Glomerular endothelial cell (primary cell): ENCODE results near the gene RAD51B. TPM values are rescaled to one million over a fixed set of nuclear protein-coding genes. Genes with fewer than 3 reads are reported as not detected.

Experiments
- DNase-seq: peaks from one replicate; pipeline ENCODE4 v3.0.0-alpha.2; 2011; ENCODE audit warnings: low read depth, low spot score; ENCODE audit errors: extremely low read depth
- total RNA-seq: library from RNA; depleted of rRNA; stranded (reverse); fragments of >200 nt; gene quantifications from 2 replicates; pipeline ENCODE4 v1.2.3, GENCODE V29; 2015

The RAD51B gene
- total RNA-seq, 1 donor from 2014 or later, result 9.7 TPM

DNA sequence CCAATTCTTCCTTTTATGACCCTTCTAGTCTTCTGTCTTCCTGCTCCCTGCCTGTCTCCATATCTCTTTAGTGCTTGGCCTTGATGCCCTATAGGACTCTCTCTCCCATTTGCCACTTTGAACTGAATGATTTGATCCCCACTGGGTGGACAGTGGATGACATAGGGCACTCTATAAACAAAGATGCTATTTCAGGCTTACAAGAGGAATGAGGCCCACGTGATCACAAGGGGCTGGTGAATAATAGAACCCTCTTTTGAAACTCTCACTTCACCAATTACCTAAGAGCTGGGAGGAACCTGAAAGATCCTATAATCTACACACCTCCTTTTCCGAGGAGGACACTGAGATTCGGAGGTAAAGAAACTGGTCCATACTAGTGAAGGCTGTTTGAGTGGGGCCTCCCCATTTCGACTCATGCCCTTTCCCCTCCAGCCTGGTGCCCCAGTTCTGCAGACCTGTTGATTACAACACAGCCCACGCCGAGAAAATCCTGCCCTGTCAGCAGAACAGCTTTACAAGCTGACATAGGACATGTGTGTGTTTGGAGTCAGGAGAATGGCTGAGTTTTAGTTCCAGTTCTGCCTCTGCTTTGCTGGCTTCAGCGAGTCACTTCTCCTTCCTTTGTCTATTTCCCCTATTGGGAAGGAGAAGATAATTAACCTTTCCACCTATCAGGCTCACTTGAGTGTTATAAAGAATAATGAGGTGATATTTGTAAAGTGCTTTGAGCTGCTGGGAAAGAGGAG lies 573.0 kb downstream of the RAD51B start:
- DNase-seq, result no peak

DNA sequence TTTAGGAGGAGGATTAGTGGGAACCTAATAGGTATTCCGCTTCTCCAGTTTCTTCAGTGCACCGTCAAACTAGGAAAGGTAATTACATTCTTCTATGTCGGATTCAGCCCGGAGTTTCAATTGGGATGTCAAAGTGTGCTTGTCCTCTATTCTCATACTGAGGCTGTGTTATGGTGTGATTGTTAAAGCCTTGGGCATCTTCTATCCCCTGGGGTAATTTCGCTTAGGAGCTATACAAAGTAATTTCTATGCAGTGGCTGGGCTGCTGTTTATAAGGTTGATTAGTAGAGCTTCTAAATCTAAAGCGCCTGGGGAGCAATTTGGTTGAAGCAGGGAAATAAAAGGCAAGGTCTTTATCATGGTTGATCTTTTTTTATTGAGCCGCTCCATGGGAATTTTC lies 573.7 kb downstream of the RAD51B start:
- no peak for DNase-seq

DNA sequence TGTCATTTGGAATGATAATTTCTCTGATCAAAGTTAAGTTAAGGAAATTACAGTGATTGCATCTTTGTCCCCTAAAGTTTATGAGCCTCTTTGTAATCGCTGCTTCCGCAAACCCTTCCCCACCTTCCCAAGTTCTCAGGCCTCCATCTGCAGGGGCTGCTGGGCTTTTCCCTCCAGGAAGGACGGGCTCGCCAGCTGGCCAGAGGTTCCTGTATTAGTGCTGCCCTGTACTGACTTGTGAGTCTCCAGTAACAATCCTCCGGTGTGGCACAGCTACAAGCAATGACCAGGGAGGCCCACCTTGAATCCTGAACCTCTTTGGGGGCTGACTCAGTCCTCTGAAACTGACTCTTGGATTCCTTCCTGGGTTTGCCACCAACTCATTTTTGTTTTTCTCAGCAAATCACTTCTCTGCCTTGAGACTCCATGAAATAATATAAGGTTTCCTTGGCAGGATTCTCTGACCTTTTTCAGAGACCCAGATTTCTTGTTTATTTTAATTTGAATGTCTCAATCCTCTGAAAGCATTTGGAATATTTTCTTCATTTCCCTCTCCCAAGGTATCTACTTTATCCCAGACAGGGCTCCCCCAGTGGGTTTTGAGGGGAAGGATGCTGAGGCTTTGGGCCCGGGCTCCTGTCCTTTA lies 574.7 kb downstream of the RAD51B start:
- DNase-seq, result no peak

DNA sequence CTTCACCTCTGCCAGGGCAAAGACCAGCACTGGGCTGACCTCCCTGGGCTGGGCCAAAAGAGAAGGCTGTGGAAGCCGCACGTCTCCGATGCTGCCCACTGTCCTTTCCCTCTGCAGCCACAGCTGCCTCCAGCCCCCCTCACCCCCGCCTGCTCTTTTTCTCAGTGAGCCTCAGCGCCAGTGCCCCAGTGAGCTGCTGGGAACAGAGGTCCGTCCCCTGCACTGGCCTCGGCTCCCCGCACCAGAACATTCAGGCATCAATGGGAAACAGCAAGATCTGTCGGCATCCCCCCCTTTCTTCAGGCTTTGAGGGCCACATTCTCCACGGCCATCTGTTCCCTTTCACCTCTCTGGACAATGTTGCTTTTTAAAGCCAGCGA lies 575.2 kb downstream of the RAD51B start:
- no peak for DNase-seq

DNA sequence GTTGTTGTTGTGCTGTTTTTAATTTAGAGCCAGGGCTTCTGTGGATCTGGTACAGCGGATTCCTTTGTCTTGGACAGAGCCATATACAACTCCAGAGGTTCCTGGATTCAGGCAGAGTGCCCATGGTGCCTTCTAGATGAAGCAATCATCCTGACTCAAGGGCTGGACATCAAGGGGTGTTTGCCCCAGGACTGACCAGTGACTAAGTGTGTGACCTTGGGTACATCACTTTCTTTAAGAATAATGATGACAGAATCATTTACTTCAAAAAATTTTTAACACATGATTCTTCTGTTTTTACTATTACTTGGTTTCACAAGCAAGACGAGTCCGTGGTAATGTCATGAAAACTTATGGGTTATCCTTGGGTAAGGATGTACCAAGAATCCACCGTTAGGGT lies 576.0 kb downstream of the RAD51B start:
- DNase-seq, result no peak

DNA sequence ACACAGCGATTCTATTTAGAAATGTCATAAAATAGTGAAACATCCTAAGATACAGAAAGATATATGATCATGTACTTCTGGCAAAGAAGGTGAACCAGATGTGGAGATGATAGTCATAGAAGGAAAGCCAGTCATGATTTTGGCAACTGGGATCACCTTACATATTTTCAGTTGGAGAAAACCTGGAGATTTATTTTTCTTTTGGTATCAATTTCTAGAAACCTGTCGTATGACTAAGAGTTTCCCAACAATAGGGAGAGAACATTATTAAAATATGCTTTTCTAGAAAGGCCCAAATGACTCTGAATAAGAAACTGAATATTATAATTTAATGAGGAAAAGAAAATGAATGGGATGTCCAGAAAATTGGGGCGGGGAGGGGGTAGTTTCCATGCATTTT lies 576.9 kb downstream of the RAD51B start:
- no peak for DNase-seq

DNA sequence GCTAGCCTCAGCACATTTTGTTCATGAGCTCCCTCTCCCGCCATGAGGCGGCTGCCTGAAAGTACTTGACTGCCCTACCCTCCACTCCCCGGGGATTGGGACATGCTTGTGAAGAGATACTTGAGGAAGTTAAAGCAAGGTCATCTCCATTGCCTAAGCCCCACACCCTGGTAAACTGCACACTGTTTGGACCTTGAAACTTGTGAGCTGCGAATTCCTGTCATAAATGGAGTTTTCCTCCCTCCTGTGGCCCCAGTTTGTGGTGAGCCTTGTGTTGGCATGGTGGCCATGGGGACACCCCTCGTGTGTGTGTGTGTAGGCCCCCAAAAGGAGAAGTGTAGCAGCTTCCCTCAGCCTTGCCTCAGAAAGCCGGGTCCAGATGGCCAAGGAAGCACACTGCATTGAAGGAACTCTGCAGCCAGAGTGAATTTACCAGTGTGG lies 577.8 kb downstream of the RAD51B start:
- no peak for DNase-seq

DNA sequence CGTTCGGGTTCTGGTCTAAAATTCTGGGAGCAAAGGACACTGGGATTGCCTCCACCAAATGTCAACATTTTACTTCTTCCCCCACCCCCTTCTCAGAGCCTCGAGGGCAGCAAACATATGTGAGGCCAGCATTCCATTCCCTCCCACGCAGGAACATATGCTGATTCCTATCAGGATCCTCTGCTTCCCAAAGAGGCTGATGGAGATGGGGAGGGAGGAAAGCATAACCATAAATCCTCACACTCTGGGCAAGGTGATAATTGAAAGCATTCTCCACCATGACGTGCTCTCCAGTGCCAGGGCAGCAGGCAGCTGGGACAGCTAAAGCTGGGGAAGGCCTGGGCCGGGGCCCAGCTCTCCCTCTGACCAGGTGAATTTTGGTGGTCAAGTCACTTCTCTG lies 578.2 kb downstream of the RAD51B start:
- no peak for DNase-seq

DNA sequence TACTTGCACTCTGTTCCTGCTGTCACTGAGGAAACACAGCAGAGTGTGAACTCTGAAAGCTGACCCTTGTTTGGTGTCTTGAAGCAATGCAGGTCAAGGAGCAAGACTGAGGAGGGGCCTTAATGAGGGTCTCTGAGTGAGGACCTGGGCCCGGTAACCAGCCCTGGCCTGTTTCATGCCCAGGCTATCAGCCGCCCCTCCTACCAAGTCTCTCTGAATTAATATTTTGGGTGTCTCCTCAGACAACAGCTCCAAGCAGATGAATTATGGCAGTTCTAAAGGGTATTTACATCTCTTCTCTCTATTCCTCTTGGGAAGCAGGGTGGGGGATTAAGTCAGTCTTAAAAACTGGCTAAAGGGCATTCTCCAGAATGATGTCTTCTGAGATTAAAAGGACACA lies 578.8 kb downstream of the RAD51B start:
- no peak for DNase-seq

DNA sequence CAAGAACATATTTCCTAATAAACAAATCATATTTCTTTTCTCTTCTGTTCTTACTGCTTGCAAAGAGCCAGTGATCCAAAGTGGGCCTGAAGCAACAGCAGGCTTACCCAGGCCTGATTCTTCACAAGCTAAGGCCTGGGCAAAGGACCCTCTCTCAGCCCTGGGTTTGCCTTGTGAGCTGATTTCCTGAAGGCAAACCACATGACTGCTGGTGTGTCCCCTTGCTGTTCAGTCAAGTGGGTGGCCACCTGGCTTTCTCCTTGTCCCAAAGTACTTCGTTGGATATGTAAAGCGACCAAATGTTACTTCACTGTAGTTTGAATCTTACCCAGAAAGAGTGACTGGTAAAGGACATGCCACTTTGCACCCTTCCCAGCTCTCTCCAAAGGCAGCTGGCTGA lies 580.4 kb downstream of the RAD51B start:
- DNase-seq, result no peak

DNA sequence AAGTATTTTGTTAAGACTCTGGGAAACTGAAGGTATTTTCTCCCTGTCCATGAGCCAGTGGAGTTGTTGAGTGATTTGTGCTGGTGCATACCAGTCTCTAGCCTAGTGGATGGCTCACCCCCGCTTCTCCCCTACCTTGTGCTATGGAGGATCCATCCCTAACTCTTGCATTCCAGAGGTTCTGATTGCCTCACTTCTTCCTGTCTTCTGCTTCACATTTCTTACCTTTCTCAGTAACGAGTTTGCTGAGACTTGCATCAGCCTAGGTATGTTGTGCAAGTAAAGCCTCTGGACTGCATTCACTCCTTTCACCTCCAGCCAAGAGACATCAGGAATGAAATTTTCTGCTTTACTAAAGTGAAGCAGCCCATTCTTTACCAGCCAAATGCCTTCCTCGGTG lies 581.7 kb downstream of the RAD51B start:
- DNase-seq, result no peak

DNA sequence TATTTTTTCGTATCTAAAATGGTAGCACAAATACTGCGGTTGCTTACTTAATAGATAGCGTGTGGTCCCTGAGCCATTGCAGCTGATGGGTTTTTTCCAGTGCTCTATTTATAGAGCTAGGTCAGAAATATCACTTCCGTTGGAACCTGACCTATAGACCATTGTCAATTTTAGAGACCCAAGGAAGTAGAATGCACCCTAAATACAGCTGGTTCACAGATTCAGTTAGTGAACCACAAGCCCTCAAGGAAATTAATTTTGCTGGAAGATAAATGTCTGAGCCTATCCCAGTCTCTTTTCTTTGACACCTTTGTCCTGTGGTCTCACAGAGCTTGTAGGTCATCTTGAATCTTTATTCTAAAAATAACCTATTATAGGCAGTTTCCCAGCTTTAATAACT lies 582.3 kb downstream of the RAD51B start:
- no peak for DNase-seq

DNA sequence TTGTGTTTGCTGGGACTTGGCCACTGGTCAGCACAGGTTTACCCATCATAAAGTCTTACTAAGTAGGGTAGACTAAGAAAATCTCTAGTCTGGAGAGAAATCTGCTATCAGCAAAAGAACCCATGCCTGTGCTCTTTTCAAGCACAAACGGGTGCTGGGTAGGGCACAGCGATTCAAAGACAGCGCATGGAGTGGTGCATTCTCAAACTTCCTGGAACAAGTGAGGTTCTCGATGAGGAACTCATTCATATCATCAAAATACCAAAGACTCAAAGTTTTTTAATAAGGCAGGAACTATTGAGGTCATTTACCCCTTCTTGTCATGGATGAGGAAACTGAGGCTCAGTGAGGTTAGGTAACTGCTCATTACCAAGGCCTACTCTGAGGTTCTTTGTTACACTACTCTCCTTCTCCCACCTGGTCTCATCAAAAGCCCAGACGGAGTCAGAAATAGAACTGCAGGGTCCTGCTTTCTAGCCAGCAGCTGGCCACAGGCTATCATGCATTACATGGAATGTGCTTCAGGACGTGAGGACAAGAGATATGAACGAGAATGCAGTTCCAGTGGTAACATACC lies 583.0 kb downstream of the RAD51B start:
- DNase-seq, result no peak

DNA sequence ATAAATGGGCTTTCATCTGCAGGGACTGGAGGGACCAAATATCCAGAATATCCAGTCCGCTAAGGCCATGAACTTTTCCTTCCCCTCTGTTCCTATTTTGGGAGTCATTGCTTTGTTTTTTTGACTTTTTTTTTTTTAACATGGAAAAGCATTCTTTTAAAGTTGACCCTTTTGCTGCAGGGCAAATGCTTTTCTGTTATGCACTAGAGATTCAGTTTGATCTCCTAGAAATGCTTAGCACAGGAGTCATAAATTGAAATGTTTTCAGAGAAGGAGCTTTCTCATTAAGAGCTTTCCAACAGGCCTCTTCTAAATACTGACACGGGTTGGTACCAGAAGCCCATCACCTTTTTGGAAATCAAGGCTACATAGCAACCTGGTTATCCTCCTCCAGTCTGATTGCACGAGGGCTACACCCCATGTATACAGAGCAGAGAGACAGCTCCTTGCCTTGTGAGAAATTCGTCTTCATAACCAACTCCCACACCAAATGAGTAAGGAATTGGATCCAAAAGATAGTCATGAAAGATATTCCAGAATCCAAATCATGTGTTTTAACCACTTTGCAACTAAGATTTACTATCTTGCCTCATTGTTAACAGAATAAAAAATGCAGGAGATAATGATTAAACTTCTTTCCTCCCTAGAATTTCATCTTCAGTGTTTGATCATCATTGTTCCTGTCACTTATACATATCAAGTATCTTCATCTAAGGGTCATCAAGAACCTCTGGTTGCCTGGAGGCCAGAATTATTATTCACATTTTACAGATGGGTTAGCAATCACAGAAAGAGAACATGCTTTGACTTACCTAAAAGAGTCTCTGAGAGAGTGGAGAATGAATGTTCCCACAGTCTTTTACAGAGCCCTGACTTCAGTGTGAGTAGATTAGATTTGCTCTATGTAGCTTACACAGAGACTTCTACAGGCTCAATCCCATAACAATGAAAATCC lies 583.9 kb downstream of the RAD51B start:
- no peak for DNase-seq

DNA sequence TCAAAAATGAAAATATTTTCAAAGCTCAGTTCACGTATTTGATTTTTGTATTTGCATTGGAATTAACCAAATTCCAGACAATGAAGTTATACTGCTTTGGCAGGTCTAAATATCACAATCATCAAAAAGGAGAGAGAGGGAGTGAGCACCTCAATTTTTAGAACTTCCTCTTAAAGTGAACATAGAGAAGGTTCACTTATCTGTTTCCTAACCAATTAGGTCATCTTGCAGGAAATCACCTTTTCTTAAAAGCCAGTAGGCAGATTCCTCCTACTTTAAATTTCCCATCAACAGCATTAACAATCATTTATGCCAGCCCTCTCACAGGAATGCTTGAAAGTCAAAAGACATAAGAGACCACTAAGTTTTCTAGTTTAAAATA lies 584.6 kb downstream of the RAD51B start:
- DNase-seq, result no peak

DNA sequence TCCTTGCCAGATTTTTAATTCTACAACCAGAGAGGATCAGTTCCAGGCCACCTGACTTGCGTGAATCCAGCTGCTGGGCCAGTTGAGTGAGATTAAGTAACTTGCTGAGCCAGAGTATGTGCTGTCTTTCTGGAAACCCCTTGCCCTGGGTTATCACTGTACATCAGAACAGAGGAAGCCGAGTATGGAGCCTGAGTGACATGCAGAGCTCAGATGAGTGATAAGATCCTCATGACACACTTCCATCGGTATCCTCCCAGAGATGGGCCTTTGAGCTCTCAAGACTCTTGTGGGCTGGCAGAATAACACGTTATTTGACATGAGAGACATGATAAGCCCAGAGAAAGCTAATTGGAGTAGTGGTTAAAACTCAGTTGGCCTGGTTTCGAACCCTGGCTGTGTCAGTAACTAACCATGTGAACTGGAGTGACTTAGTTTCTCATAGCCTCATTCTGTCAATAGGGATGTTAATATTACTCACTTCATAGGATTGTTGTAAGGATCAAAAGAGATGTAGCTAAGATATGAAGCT lies 585.1 kb downstream of the RAD51B start:
- no peak for DNase-seq

DNA sequence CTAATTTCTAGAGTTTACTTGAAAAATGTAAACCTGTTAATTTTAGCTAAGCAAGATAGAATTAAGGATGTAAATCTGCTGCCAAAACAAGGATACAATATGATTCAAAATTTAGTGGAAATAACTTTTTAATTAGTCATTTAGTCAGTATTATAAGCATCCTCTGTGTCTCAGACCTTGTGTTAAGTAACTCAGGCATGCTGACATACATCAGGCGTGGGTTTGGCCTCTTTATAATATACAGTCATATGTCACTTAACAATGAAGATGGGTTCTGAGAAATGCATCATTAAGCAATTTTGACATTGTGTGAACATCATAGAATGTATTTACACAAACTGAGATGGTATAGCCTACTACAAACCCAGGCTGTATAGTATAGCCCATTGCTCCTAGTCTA lies 586.4 kb downstream of the RAD51B start:
- DNase-seq, result no peak

DNA sequence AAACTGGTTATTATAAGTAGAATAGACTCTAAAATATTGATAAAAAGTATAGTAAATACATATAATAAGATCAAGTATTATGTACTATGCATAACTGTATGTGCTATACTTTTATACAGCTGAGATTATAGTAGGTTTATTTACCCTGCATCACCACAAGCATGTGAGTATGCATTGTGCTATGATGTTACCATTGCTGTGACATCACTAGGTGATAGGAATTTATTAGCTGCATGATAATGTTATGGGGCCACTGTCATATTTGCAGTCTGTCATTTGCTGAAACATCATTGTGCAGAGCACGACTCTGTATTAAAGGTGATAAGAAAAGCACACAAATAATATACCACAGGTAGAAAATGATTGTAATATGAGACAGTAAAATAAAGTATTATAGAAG lies 587.7 kb downstream of the RAD51B start:
- no peak for DNase-seq

DNA sequence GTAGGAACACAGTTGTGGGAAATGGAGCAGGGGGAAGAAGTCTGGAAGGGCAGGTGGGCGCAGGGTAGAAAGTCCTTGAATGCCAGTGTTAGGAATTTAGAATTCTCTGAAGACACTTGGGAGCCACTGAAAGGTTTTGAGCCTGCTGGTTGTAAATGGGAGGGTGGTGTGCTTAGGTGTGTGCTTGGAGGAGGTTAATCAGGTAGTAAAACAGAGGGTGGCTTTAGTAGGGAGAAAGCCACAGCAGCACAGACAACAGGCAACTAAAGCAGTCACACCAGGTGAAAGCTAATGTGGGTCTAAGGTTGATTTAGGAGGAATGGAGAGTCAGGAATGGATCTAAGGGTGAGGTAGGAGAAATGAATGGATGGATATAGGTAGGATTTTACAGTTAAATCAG lies 588.2 kb downstream of the RAD51B start:
- no peak for DNase-seq

DNA sequence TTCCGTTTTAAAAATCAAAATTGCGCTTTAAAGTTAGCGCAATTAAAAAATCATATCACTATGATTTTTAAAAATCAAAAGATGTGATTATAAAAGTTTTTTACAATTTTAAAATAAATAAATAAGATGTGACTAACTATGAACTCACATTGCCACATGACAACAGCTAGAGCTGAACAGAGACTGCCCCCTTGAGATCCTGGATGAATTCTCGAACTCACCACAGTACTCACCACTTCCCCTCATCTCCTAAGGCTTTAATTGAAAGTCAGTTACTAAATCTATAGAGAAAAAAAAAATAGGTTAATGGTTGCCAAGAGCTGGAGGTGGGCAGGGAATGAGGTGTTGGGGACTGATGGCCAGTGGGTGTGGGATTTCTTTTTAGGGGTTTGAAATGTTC lies 589.1 kb downstream of the RAD51B start:
- no peak for DNase-seq

DNA sequence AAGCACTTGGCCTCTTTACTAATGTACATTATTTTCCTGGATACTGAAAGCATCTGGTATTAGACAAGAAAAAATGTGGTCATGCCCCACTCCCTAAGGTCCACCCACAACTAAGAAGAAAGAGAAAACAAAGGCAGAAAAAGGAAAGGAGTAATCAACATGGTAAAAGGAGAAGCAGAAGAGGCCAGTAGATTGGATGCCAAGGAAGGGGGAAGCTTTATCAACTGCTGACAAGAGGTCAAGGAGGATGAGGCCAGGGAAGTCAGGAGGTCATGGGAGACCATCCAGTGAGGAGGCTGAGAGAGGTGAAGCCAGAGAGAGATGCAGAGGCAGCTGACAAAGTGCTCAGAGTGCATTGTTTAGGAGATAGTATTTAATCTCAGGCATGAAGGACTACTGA lies 589.8 kb downstream of the RAD51B start:
- DNase-seq, result no peak
